Measurements from ENCODE around the gene UPF1.

UPF1 gene

GRCh38 chr19:18791315-18791678 lies 40.5 kb upstream of the UPF1 start:
- no peak overlapping the region for H3K9ac ChIP-seq (ENCODE audit: low read depth, low read length)
- no peak overlapping the region for H3K4me3 ChIP-seq (ENCODE audit: low read length)
- no peaks in the 10 kb centered on the region for H3K9me3 ChIP-seq (replicated peaks; ENCODE audit: low read length)
- H3K36me3 ChIP-seq (ENCODE audit: insufficient read depth, low read length): no peaks in the 10 kb centered on the region
- peak overlapping the region; percentile 5 for H3K4me2 ChIP-seq (ENCODE audit: low read length)
- H3K27me3 ChIP-seq (ENCODE audit: control insufficient read depth, insufficient read depth, low read length): peaks cover 71% of the 10 kb centered on the region
- H3K4me1 ChIP-seq (ENCODE audit: control insufficient read depth, insufficient read depth, low read length): peaks cover 11% of the 10 kb centered on the region

GRCh38 chr19:18792661-18793060 lies 39.1 kb upstream of the UPF1 start:
- Histone ChIP-seq H3K4me3 (ENCODE audit: low read length) (no peak overlapping the region), H3K4me1 (ENCODE audit: control insufficient read depth, insufficient read depth, low read length) (peaks cover 8% of the 10 kb centered on the region), H3K9me3 (replicated peaks; ENCODE audit: low read length) (no peaks in the 10 kb centered on the region), H3K9ac (ENCODE audit: low read depth, low read length) (no peak overlapping the region), H3K36me3 (ENCODE audit: insufficient read depth, low read length) (no peaks in the 10 kb centered on the region), H3K4me2 (ENCODE audit: low read length) (no peak overlapping the region), H3K27me3 (ENCODE audit: control insufficient read depth, insufficient read depth, low read length) (peaks cover 65% of the 10 kb centered on the region)

GRCh38 chr19:18793144-18794028 lies 38.4 kb upstream of the UPF1 start:
- no peak overlapping the region for H3K9ac ChIP-seq (ENCODE audit: low read depth, low read length)

GRCh38 chr19:18794029-18794313 lies 37.8 kb upstream of the UPF1 start:
- H3K4me2 ChIP-seq (ENCODE audit: low read length): no peak overlapping the region
- peaks cover 8% of the 10 kb centered on the region for H3K4me1 ChIP-seq (ENCODE audit: control insufficient read depth, insufficient read depth, low read length)
- H3K36me3 ChIP-seq (ENCODE audit: insufficient read depth, low read length): no peaks in the 10 kb centered on the region
- H3K9ac ChIP-seq (ENCODE audit: low read depth, low read length): no peak overlapping the region
- no peak overlapping the region for H3K4me3 ChIP-seq (ENCODE audit: low read length)
- H3K27me3 ChIP-seq (ENCODE audit: control insufficient read depth, insufficient read depth, low read length): peaks cover 61% of the 10 kb centered on the region
- H3K9me3 ChIP-seq (replicated peaks; ENCODE audit: low read length): no peaks in the 10 kb centered on the region

More at GRCh38 chr19:18793144-18794028, 38.4 kb upstream of the UPF1 start:
- no peak overlapping the region for H3K4me2 ChIP-seq (ENCODE audit: low read length)
- peaks cover 62% of the 10 kb centered on the region for H3K27me3 ChIP-seq (ENCODE audit: control insufficient read depth, insufficient read depth, low read length)
- no peaks in the 10 kb centered on the region for H3K9me3 ChIP-seq (replicated peaks; ENCODE audit: low read length)
- H3K4me1 ChIP-seq (ENCODE audit: control insufficient read depth, insufficient read depth, low read length): peaks cover 8% of the 10 kb centered on the region
- no peaks in the 10 kb centered on the region for H3K36me3 ChIP-seq (ENCODE audit: insufficient read depth, low read length)
- no peak overlapping the region for H3K4me3 ChIP-seq (ENCODE audit: low read length)

GRCh38 chr19:18794692-18795091 lies 37.1 kb upstream of the UPF1 start:
- no peak overlapping the region for H3K4me3 ChIP-seq (ENCODE audit: low read length)
- no peaks in the 10 kb centered on the region for H3K36me3 ChIP-seq (ENCODE audit: insufficient read depth, low read length)
- no peak overlapping the region for H3K4me2 ChIP-seq (ENCODE audit: low read length)
- H3K4me1 ChIP-seq (ENCODE audit: control insufficient read depth, insufficient read depth, low read length): peaks cover 8% of the 10 kb centered on the region
- H3K9ac ChIP-seq (ENCODE audit: low read depth, low read length): no peak overlapping the region
- no peaks in the 10 kb centered on the region for H3K9me3 ChIP-seq (replicated peaks; ENCODE audit: low read length)
- peaks cover 61% of the 10 kb centered on the region for H3K27me3 ChIP-seq (ENCODE audit: control insufficient read depth, insufficient read depth, low read length)

GRCh38 chr19:18795540-18795939 lies 36.2 kb upstream of the UPF1 start:
- Histone ChIP-seq H3K9me3 (replicated peaks; ENCODE audit: low read length) (no peaks in the 10 kb centered on the region), H3K4me3 (ENCODE audit: low read length) (no peak overlapping the region), H3K27me3 (ENCODE audit: control insufficient read depth, insufficient read depth, low read length) (peaks cover 62% of the 10 kb centered on the region), H3K4me2 (ENCODE audit: low read length) (peak overlapping the region; percentile 41), H3K36me3 (ENCODE audit: insufficient read depth, low read length) (no peaks in the 10 kb centered on the region), H3K9ac (ENCODE audit: low read depth, low read length) (no peak overlapping the region), H3K4me1 (ENCODE audit: control insufficient read depth, insufficient read depth, low read length) (peaks cover 8% of the 10 kb centered on the region)

- Histone ChIP-seq H3K4me2 (ENCODE audit: low read length) (no peak overlapping the region), H3K36me3 (ENCODE audit: insufficient read depth, low read length) (no peaks in the 10 kb centered on the region), H3K27me3 (ENCODE audit: control insufficient read depth, insufficient read depth, low read length) (peaks cover 62% of the 10 kb centered on the region), H3K4me1 (ENCODE audit: control insufficient read depth, insufficient read depth, low read length) (peaks cover 8% of the 10 kb centered on the region), H3K9ac (ENCODE audit: low read depth, low read length) (no peak overlapping the region), H3K4me3 (ENCODE audit: low read length) (no peak overlapping the region), H3K9me3 (replicated peaks; ENCODE audit: low read length) (no peaks in the 10 kb centered on the region)
These were observed 35.5 kb upstream of the UPF1 start for GRCh38 chr19:18796239-18796638.

- no peaks in the 10 kb centered on the region for H3K9me3 ChIP-seq (replicated peaks; ENCODE audit: low read length)
- H3K27me3 ChIP-seq (ENCODE audit: control insufficient read depth, insufficient read depth, low read length): peaks cover 49% of the 10 kb centered on the region
- H3K4me1 ChIP-seq (ENCODE audit: control insufficient read depth, insufficient read depth, low read length): peaks cover 8% of the 10 kb centered on the region
- H3K4me2 ChIP-seq (ENCODE audit: low read length): no peak overlapping the region
- H3K9ac ChIP-seq (ENCODE audit: low read depth, low read length): no peak overlapping the region
- H3K4me3 ChIP-seq (ENCODE audit: low read length): no peak overlapping the region
- no peaks in the 10 kb centered on the region for H3K36me3 ChIP-seq (ENCODE audit: insufficient read depth, low read length)
These were observed 33.1 kb upstream of the UPF1 start for GRCh38 chr19:18798384-18799352.

- no peak overlapping the region for H3K4me3 ChIP-seq (ENCODE audit: low read length)
- H3K4me2 ChIP-seq (ENCODE audit: low read length): no peak overlapping the region
- no peak overlapping the region for H3K9ac ChIP-seq (ENCODE audit: low read depth, low read length)
These were observed 32.3 kb upstream of the UPF1 start for GRCh38 chr19:18799389-18799970.

GRCh38 chr19:18800079-18800478 lies 31.7 kb upstream of the UPF1 start:
- no peak overlapping the region for H3K4me3 ChIP-seq (ENCODE audit: low read length)
- no peaks in the 10 kb centered on the region for H3K9me3 ChIP-seq (replicated peaks; ENCODE audit: low read length)
- H3K9ac ChIP-seq (ENCODE audit: low read depth, low read length): no peak overlapping the region
- H3K27me3 ChIP-seq (ENCODE audit: control insufficient read depth, insufficient read depth, low read length): peaks cover 45% of the 10 kb centered on the region
- H3K36me3 ChIP-seq (ENCODE audit: insufficient read depth, low read length): no peaks in the 10 kb centered on the region
- H3K4me1 ChIP-seq (ENCODE audit: control insufficient read depth, insufficient read depth, low read length): peaks cover 8% of the 10 kb centered on the region
- no peak overlapping the region for H3K4me2 ChIP-seq (ENCODE audit: low read length)

More at GRCh38 chr19:18799389-18799970, 32.3 kb upstream of the UPF1 start:
- H3K36me3 ChIP-seq (ENCODE audit: insufficient read depth, low read length): no peaks in the 10 kb centered on the region
- H3K27me3 ChIP-seq (ENCODE audit: control insufficient read depth, insufficient read depth, low read length): peaks cover 45% of the 10 kb centered on the region
- H3K4me1 ChIP-seq (ENCODE audit: control insufficient read depth, insufficient read depth, low read length): peaks cover 8% of the 10 kb centered on the region
- H3K9me3 ChIP-seq (replicated peaks; ENCODE audit: low read length): no peaks in the 10 kb centered on the region

GRCh38 chr19:18800636-18801035 lies 31.1 kb upstream of the UPF1 start:
- H3K9ac ChIP-seq (ENCODE audit: low read depth, low read length): no peak overlapping the region
- H3K4me1 ChIP-seq (ENCODE audit: control insufficient read depth, insufficient read depth, low read length): peaks cover 3% of the 10 kb centered on the region
- H3K4me3 ChIP-seq (ENCODE audit: low read length): no peak overlapping the region
- no peaks in the 10 kb centered on the region for H3K9me3 ChIP-seq (replicated peaks; ENCODE audit: low read length)
- H3K27me3 ChIP-seq (ENCODE audit: control insufficient read depth, insufficient read depth, low read length): peaks cover 45% of the 10 kb centered on the region
- no peaks in the 10 kb centered on the region for H3K36me3 ChIP-seq (ENCODE audit: insufficient read depth, low read length)
- H3K4me2 ChIP-seq (ENCODE audit: low read length): no peak overlapping the region
